ENCODE data around the gene GTSF1L.

The GTSF1L gene

DNA sequence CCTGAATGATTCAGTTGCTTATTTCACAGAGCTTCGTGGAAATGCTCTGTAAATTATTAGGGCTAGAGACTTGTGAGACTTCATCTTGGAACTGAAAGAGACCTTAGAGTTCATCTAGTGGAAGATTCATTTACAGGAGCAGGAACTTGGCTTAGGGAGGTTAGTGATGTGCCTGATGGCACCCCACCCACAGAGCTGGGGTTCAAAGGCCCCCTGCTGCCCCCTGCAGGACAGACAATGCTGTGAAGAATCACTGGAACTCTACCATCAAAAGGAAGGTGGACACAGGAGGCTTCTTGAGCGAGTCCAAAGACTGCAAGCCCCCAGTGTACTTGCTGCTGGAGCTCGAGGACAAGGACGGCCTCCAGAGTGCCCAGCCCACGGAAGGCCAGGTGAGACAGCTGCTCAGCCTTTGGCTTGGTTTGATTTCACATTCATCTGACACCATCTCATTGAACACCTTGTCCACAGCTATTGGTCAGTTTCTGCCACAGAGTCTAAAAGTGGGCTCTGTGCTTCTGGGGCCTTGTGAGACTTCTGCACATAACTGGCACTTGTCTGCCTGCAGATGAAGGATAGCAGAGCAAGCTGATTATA lies 34.8 kb downstream of the GTSF1L start:
- H3K36me3 ChIP-seq (ENCODE audit: insufficient read depth, low read length): peaks cover 4% of the 10 kb centered on the region; the same call in 1 of the 2 replicates
- no peaks in the 10 kb centered on the region for H3K27me3 ChIP-seq (ENCODE audit: insufficient read depth, low read length)
- H3K79me2 ChIP-seq (ENCODE audit: control insufficient read depth, insufficient read depth, low read length, unreplicated experiment): no peaks in the 10 kb centered on the region
- H3K4me3 ChIP-seq (ENCODE audit: low read depth, low read length): no peak overlapping the region
- H3K27ac ChIP-seq (ENCODE audit: low read depth, low read length): no peak overlapping the region
- no peaks in the 10 kb centered on the region for H3K4me1 ChIP-seq (ENCODE audit: control insufficient read depth, insufficient read depth, low read length, unreplicated experiment)
- no peak overlapping the region for H2AFZ ChIP-seq (ENCODE audit: low read length, unreplicated experiment)

DNA sequence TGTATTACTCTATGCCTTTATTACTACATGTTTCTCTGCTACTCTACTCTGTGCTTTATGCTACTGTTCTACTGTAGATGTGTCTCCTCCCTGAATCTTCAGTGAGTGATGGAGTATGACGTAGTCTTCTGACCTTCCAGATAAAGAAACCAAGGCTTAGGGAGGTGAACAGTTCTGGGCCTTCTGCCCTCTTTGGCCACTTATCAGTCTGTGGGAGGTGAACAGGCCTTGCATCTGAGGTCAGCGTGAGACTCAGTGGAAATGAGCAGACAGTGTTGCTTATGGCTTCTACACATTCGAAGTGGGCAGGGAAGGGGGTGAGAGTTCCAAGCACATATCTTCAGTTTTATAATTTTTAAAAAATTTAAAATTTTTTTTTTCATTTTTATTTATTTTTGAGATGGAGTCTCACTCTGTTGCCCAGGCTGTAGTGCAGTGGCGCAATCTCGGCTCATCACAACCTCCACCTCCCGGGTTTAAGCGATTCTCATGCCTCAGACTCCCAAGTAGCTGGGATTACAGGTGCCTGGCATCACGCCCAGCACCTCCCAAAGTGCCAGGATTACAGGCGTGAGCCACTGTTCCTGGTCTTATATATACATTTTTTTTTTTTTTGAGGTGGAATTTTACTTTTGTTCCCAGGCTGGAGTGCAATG lies 35.7 kb downstream of the GTSF1L start:
- Histone ChIP-seq H3K27me3 (ENCODE audit: insufficient read depth, low read length) (no peaks in the 10 kb centered on the region), H3K4me3 (ENCODE audit: low read depth, low read length) (no peak overlapping the region), H3K36me3 (ENCODE audit: insufficient read depth, low read length) (peaks cover 4% of the 10 kb centered on the region; the same call in 1 of the 2 replicates), H3K79me2 (ENCODE audit: control insufficient read depth, insufficient read depth, low read length, unreplicated experiment) (no peaks in the 10 kb centered on the region), H3K27ac (ENCODE audit: low read depth, low read length) (no peak overlapping the region), H2AFZ (ENCODE audit: low read length, unreplicated experiment) (no peak overlapping the region), H3K4me1 (ENCODE audit: control insufficient read depth, insufficient read depth, low read length, unreplicated experiment) (no peaks in the 10 kb centered on the region)

GRCh38 chr20:43689165-43689564 lies 37.6 kb downstream of the GTSF1L start:
- H3K36me3 ChIP-seq (ENCODE audit: insufficient read depth, low read length): peaks cover 4% of the 10 kb centered on the region; the same call in 1 of the 2 replicates
- H3K27me3 ChIP-seq (ENCODE audit: insufficient read depth, low read length): no peaks in the 10 kb centered on the region
- H2AFZ ChIP-seq (ENCODE audit: low read length, unreplicated experiment): no peak overlapping the region
- no peak overlapping the region for H3K27ac ChIP-seq (ENCODE audit: low read depth, low read length)
- no peak overlapping the region for H3K4me3 ChIP-seq (ENCODE audit: low read depth, low read length)
- H3K4me1 ChIP-seq (ENCODE audit: control insufficient read depth, insufficient read depth, low read length, unreplicated experiment): no peaks in the 10 kb centered on the region
- no peaks in the 10 kb centered on the region for H3K79me2 ChIP-seq (ENCODE audit: control insufficient read depth, insufficient read depth, low read length, unreplicated experiment)

- H3K36me3 ChIP-seq (ENCODE audit: insufficient read depth, low read length): no peaks in the 10 kb centered on the region
- no peak overlapping the region for H3K27ac ChIP-seq (ENCODE audit: low read depth, low read length)
- H3K27me3 ChIP-seq (ENCODE audit: insufficient read depth, low read length): no peaks in the 10 kb centered on the region
- H3K4me1 ChIP-seq (ENCODE audit: control insufficient read depth, insufficient read depth, low read length, unreplicated experiment): no peaks in the 10 kb centered on the region
- no peak overlapping the region for H3K4me3 ChIP-seq (ENCODE audit: low read depth, low read length)
- H3K79me2 ChIP-seq (ENCODE audit: control insufficient read depth, insufficient read depth, low read length, unreplicated experiment): no peaks in the 10 kb centered on the region
- no peak overlapping the region for H2AFZ ChIP-seq (ENCODE audit: low read length, unreplicated experiment)
Observed at GRCh38 chr20:43686820-43687219, 40.0 kb downstream of the GTSF1L start.

- no peak overlapping the region for H2AFZ ChIP-seq (ENCODE audit: low read length, unreplicated experiment)
- H3K4me1 ChIP-seq (ENCODE audit: control insufficient read depth, insufficient read depth, low read length, unreplicated experiment): no peaks in the 10 kb centered on the region
- no peak overlapping the region for H3K4me3 ChIP-seq (ENCODE audit: low read depth, low read length)
- H3K27me3 ChIP-seq (ENCODE audit: insufficient read depth, low read length): no peaks in the 10 kb centered on the region
- H3K79me2 ChIP-seq (ENCODE audit: control insufficient read depth, insufficient read depth, low read length, unreplicated experiment): no peaks in the 10 kb centered on the region
- no peaks in the 10 kb centered on the region for H3K36me3 ChIP-seq (ENCODE audit: insufficient read depth, low read length)
- H3K27ac ChIP-seq (ENCODE audit: low read depth, low read length): no peak overlapping the region
Observed at GRCh38 chr20:43682446-43682845, 44.4 kb downstream of the GTSF1L start.

- Histone ChIP-seq H3K27ac (ENCODE audit: low read depth, low read length) (no peak overlapping the region), H3K4me3 (ENCODE audit: low read depth, low read length) (no peak overlapping the region), H3K79me2 (ENCODE audit: control insufficient read depth, insufficient read depth, low read length, unreplicated experiment) (no peaks in the 10 kb centered on the region), H2AFZ (ENCODE audit: low read length, unreplicated experiment) (no peak overlapping the region), H3K4me1 (ENCODE audit: control insufficient read depth, insufficient read depth, low read length, unreplicated experiment) (no peaks in the 10 kb centered on the region), H3K27me3 (ENCODE audit: insufficient read depth, low read length) (no peaks in the 10 kb centered on the region), H3K36me3 (ENCODE audit: insufficient read depth, low read length) (no peaks in the 10 kb centered on the region)
Observed at GRCh38 chr20:43681991-43682410, 44.8 kb downstream of the GTSF1L start.

GRCh38 chr20:43681468-43681942 lies 45.3 kb downstream of the GTSF1L start:
- peaks cover 1% of the 10 kb centered on the region; the same call in 1 of the 2 replicates for H3K36me3 ChIP-seq (ENCODE audit: insufficient read depth, low read length)

DNA sequence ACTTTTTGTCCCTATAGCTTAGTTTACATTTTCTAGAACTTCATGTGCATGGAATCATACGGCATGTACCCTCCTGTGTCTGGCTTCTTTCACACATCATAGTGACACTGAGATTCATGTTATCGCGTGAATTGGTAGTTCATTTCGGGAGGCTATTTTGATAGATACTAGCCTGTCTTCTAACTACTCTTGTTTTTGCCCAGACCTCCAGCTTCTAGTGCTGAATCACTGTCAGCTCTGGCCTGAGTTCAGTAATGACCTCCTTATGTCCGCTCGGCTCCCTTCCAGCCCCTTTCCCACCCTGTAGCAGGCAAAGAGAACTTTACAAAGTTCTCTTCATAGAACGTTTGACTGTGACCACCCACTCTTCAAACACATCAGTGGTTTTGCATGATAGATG lies 45.8 kb downstream of the GTSF1L start:
- Histone ChIP-seq H3K27me3 (ENCODE audit: insufficient read depth, low read length) (no peaks in the 10 kb centered on the region), H3K79me2 (ENCODE audit: control insufficient read depth, insufficient read depth, low read length, unreplicated experiment) (no peaks in the 10 kb centered on the region), H3K4me3 (ENCODE audit: low read depth, low read length) (no peak overlapping the region), H3K27ac (ENCODE audit: low read depth, low read length) (no peak overlapping the region), H3K36me3 (ENCODE audit: insufficient read depth, low read length) (peaks cover 5% of the 10 kb centered on the region; the same call in 1 of the 2 replicates), H2AFZ (ENCODE audit: low read length, unreplicated experiment) (no peak overlapping the region), H3K4me1 (ENCODE audit: control insufficient read depth, insufficient read depth, low read length, unreplicated experiment) (no peaks in the 10 kb centered on the region)

More at GRCh38 chr20:43681468-43681942, 45.3 kb downstream of the GTSF1L start:
- no peak overlapping the region for H3K4me3 ChIP-seq (ENCODE audit: low read depth, low read length)
- H3K79me2 ChIP-seq (ENCODE audit: control insufficient read depth, insufficient read depth, low read length, unreplicated experiment): no peaks in the 10 kb centered on the region
- no peaks in the 10 kb centered on the region for H3K4me1 ChIP-seq (ENCODE audit: control insufficient read depth, insufficient read depth, low read length, unreplicated experiment)
- H3K27ac ChIP-seq (ENCODE audit: low read depth, low read length): no peak overlapping the region
- H2AFZ ChIP-seq (ENCODE audit: low read length, unreplicated experiment): no peak overlapping the region
- H3K27me3 ChIP-seq (ENCODE audit: insufficient read depth, low read length): no peaks in the 10 kb centered on the region

DNA sequence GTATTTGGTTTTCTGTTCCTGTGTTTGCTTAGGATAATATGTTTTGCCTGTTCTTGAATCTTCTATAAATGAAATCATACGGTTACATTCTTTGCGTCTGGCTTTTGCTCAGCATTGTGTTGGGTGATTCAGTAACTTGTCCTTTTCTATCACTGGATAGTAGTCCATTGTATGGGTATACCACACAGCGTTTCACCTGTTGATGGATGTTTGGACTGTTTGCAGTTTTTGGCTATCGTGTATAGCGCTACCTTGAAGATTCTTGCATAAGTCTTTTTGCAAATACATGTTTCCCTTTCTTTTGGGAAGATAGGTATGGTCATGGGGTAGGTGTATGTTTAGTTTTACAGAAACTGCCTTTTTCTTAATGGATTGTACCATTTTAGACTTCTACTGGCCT lies 50.4 kb downstream of the GTSF1L start:
- H3K27me3 ChIP-seq (ENCODE audit: insufficient read depth, low read length): no peaks in the 10 kb centered on the region
- H3K79me2 ChIP-seq (ENCODE audit: control insufficient read depth, insufficient read depth, low read length, unreplicated experiment): no peaks in the 10 kb centered on the region
- no peak overlapping the region for H3K27ac ChIP-seq (ENCODE audit: low read depth, low read length)
- no peak overlapping the region for H2AFZ ChIP-seq (ENCODE audit: low read length, unreplicated experiment)
- H3K4me1 ChIP-seq (ENCODE audit: control insufficient read depth, insufficient read depth, low read length, unreplicated experiment): no peaks in the 10 kb centered on the region
- H3K4me3 ChIP-seq (ENCODE audit: low read depth, low read length): no peak overlapping the region
- H3K36me3 ChIP-seq (ENCODE audit: insufficient read depth, low read length): peaks cover 5% of the 10 kb centered on the region; the same call in 1 of the 2 replicates

Data from ACC112 (cell line).